Sigmoid colon (tissue), 4 donors: ENCODE data around the gene NMNAT3.
A peak's percentile ranks its signal among the peaks of the same experiment; 100 is the strongest.

ENCODE experiments used
- CTCF ChIP-seq, 4 experiments: fragments of 450-650 bp in 3 of 4; fragments of 200-600 bp in 1 of 4; IDR thresholded peaks; one replicate each; pipeline ENCODE4 v1.5.1; 2016 to 2019; ENCODE audit warnings: antibody characterized with exemption in 4 of 4, mild to moderate bottlenecking in 3 of 4, moderate library complexity in 2 of 4
- POLR2A ChIP-seq, 2 donors: fragments of 450-650 bp; IDR thresholded peaks; one replicate each; pipeline ENCODE4 v1.6.1; 2016; ENCODE audit warnings: antibody characterized with exemption in 2 of 2, mild to moderate bottlenecking in 2 of 2, moderate library complexity in 2 of 2
- POLR2AphosphoS5 ChIP-seq, 4 donors: sonication (generic); formaldehyde crosslinking; IDR thresholded peaks; one replicate each; pipeline ENCODE4 v1.6.1; 2017; ENCODE audit warnings: antibody characterized with exemption in 4 of 4

- no peak for TF ChIP-seq POLR2A (IDR thresholded peaks at IDR 0.05)
- peak in 3 of 4 experiments; percentile 44 to 47 (median 46) for TF ChIP-seq CTCF (IDR thresholded peaks at IDR 0.05)
- TF ChIP-seq POLR2AphosphoS5 (IDR thresholded peaks at IDR 0.05) = no peak
Observed at GRCh38 chr3:139561959-139562676, 115.7 kb downstream of the NMNAT3 start.
